HEK293T (cell line): ENCODE data around the gene PACRG.

Experiments used
- L3MBTL2 ChIP-seq: fragments of 450-650 bp; conservative IDR thresholded peaks from 2 replicates; pipeline ENCODE4 v1.6.1; 2016; ENCODE audit warnings: mild to moderate bottlenecking
- NFRKB ChIP-seq: fragments of 450-650 bp; IDR thresholded peaks from 2 replicates; pipeline ENCODE4 v1.6.1; 2016; ENCODE audit warnings: mild to moderate bottlenecking, moderate library complexity

DNA sequence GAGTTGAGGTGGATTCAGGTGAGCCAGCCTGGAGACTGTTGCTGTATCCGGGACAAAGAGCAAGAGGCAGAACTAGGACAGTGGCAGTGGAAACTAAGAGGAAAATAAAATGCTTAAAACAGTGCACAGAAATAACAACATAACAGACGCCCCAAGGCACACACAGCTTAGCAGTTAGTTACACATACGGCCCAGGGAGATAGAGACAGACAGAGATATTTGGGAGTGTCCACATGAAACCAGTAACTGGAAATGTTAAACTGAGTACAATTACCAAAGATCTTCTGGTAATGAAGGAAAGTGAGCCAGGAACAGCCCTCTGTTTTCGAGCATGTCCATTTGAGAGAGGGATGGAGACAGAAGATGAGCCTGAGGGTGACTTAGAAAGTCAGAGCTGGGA lies 449.2 kb downstream of the PACRG start:
- TF ChIP-seq NFRKB (no peak), L3MBTL2 (no peak)
